Psoas muscle (tissue), 8 donors: ENCODE measurements around the gene VAMP8. TPM values are rescaled to one million over a fixed set of nuclear protein-coding genes. Genes with fewer than 3 reads are reported as not detected.

Source experiments
- ATAC-seq, 4 donors: fragments of 200-7000 bp; cut with Tn5 transposase; one replicate each; pipeline ENCODE4 v1.9.1; 2020; ENCODE audit warnings: moderate library complexity in 3 of 4, mild to moderate bottlenecking in 2 of 4
- DNase-seq, 2 donors: peaks; one replicate each; pipeline ENCODE4 v3.0.0-alpha.2; 2020
- H3K27ac ChIP-seq: fragments of 200-600 bp; one replicate; pipeline ENCODE4 v1.8.0; 2022
- H3K27me3 ChIP-seq, 3 donors: fragments of 200-600 bp in 1 of 3; one replicate each; pipeline versions ENCODE4 v1.6.1 to v1.8.0; 2013 to 2022; ENCODE audit warnings: low read length in 2 of 3, mild to moderate bottlenecking in 2 of 3, moderate library complexity in 1 of 3; ENCODE audit not compliant: insufficient read depth in 3 of 3
- H3K36me3 ChIP-seq, 2 donors: fragments of 200-600 bp in 1 of 2; one replicate each; pipeline versions ENCODE4 v1.6.1 to v1.8.0; 2013 to 2022; ENCODE audit warnings: low read depth in 1 of 2, mild to moderate bottlenecking in 1 of 2, moderate library complexity in 1 of 2; ENCODE audit not compliant: insufficient read depth in 1 of 2
- H3K4me1 ChIP-seq: fragments of 200-600 bp; one replicate; pipeline ENCODE4 v1.8.0; 2022
- H3K4me3 ChIP-seq: fragments of 200-600 bp; one replicate; pipeline ENCODE4 v1.8.0; 2022; ENCODE audit warnings: mild to moderate bottlenecking
- H3K9me3 ChIP-seq: fragments of 200-600 bp; one replicate; pipeline ENCODE4 v1.8.0; 2022
- CTCF ChIP-seq: fragments of 200-600 bp; IDR thresholded peaks from one replicate; pipeline ENCODE4 v1.8.0; 2022; ENCODE audit warnings: antibody characterized with exemption
- WGBS, 3 donors: extraction: QIAGEN DNeasy Blood & Tissue Kit; methylation state at CpG; one replicate each; pipeline versions ENCODE4 v1.1.6 to v1.1.7; 2013; 5-methylcytosine and 5-hydroxymethylcytosine counted together
- intact Hi-C, 2 donors: fragments of 100-400 bp; cut with DNase I; formaldehyde crosslinking; loops; one replicate each; pipeline versions ENCODE4 v1.11.0 to v1.14.2; 2022
- polyA plus RNA-seq, 3 donors: library from polyadenylated mRNA; stranded (reverse); fragments of 200-250 nt; gene quantifications; one replicate each; pipeline ENCODE4 v1.2.3, GENCODE V29; 2013
- total RNA-seq, 4 donors: library from RNA; stranded (reverse); fragmentation: NEBNext Ultra II Directional in 2 of 4; extraction: Animal tissue kit (Norgen Biotek cat#: 25700) in 2 of 4; gene quantifications; one replicate each; pipeline versions ENCODE4 v1.2.1 to v1.2.4, GENCODE V29; 2021 to 2023
- donor health status: healthy with polysubstance abuse.
- donor health status: DM: no; HTN: no; CAD: no; lungs with moderate emphysema.
- donor health status: Bipolar disorder and iron deficiency.
- donor health status: healthy.
- donor health status: DM: yes; HTN: yes; CAD: no.
- donor health status: DM: no; HTN: no; CAD: no.
- donor health status: DM: no; HTN: no; CAD: no.
- donor health status: DM: yes; HTN: yes; CAD: no.

The VAMP8 gene
- total and polyA plus RNA-seq, 7 donors: 11.7 to 25.4 (median 15.7) TPM

- no peak for TF ChIP-seq CTCF
- DNase-seq (peak; percentile 2 to 15), ATAC-seq (no peak)
- Histone ChIP-seq H3K4me1 (peaks cover 44% of the 10 kb centered on the region), H3K4me3 (peak overlapping the region; percentile 82), H3K9me3 (no peaks in the 10 kb centered on the region), H3K27ac (peak overlapping the region; percentile 93), H3K27me3 (no peaks in the 10 kb centered on the region), H3K36me3 (peaks cover 3 to 53% of the 10 kb centered on the region in 2 donors)
- WGBS, 3 donors: 53 to 64% (median 54%) methylated on average over 3 of the region's 3 CpGs
- intact Hi-C loops: loop anchor here (5.0 kb wide), 1 partner anchor 34 kb away; the partner anchor contains the start of gene GGCX (in 2 of the 2)
Measured at GRCh38 chr2:85596486-85597143, 19.2 kb downstream of the VAMP8 start.

DNA sequence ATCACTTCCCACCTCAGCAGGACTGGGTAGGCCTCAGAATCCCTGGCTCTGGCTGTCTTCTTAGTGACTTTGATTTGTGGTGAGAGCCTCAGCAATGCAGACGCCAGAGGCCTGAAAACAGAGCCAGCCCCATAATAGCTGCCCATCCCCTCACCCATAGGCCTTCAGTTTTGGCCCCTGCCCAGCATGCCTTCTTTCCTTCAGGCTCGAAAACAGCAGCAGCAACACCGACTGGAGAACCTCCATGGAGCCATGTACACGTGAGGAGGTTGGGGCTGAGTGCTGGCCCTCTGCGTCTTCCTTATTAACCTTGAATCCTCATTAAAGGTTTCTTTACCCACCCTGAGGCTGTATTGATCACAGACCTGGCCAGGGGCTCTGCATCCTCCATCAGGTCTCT, 19.9 kb downstream of the VAMP8 start:
- DNase-seq: no peak
- Histone ChIP-seq H3K9me3 (no peaks in the 10 kb centered on the region), H3K27me3 (no peaks in the 10 kb centered on the region), H3K4me1 (peaks cover 42% of the 10 kb centered on the region), H3K4me3 (peak overlapping the region; percentile 82), H3K36me3 (peaks cover 3 to 53% of the 10 kb centered on the region in 2 donors), H3K27ac (peak overlapping the region; percentile 9)
- ATAC-seq: no peak
- intact Hi-C loops: loop anchor here (5.0 kb wide), 1 partner anchor 35 kb away; the partner anchor contains the start of gene GGCX (in 2 of the 2)
- WGBS, 3 donors: 32 to 69% (median 46%) methylated on average over 5 of the region's 5 CpGs
- TF ChIP-seq CTCF: no peak

DNA sequence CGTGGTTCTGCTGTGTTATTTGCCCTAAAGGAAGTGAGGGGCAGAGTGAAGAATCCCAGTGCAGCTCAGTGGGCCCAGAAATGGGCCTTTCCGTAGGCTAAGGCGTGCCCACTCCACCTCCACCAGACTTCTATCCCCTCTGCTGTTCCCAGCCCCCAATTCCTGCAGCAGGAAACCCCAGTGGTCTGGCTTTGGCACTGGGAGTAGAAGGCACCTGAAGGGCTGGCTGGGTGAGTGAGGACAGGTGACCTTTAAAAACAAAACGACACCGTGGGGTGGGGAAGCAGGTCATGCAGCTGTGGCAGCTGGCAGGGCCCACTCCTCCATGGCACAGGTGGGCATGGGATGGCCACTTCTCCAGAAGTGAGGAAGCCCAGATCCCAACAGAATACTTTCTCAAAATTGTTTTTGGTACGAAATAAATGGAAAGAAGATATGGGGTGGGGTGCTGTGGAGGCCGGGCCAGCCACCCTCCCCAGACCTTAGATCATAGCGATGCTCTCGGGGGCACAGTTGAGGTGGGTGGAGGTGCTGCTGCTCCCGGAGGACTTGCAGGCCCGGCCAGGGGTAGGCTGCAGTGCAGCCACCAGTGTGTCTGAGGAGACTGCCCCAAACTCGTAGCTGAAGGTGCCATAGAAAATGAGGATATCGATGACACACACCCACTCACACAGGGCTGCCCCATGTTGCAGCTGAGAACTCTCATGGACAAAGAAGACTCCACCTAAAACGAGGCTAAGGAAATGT, 21.4 kb downstream of the VAMP8 start:
- DNase-seq (peak in 1 of 2 donors; percentile 26), ATAC-seq (no peak)
- WGBS, 3 donors: 61 to 69% (median 62%) methylated on average over 14 of the region's 14 CpGs
- H3K4me3 ChIP-seq: no peak overlapping the region
- H3K36me3 ChIP-seq: peaks cover 3 to 49% of the 10 kb centered on the region in 2 donors
- H3K27me3 ChIP-seq: no peaks in the 10 kb centered on the region
- peaks cover 45% of the 10 kb centered on the region for H3K4me1 ChIP-seq
- H3K27ac ChIP-seq: no peak overlapping the region
- no peaks in the 10 kb centered on the region for H3K9me3 ChIP-seq
- intact Hi-C loops: loop anchor here (5.0 kb wide), 1 partner anchor 36 kb away; the partner anchor contains the start of gene GGCX (in 2 of the 2)
- TF ChIP-seq CTCF: no peak

GRCh38 chr2:85599468-85600234, 22.3 kb downstream of the VAMP8 start:
- Histone ChIP-seq H3K36me3 (peaks cover 3 to 49% of the 10 kb centered on the region in 2 donors), H3K4me3 (no peak overlapping the region), H3K9me3 (no peaks in the 10 kb centered on the region), H3K27me3 (no peaks in the 10 kb centered on the region), H3K27ac (peak overlapping the region; percentile 13), H3K4me1 (peaks cover 48% of the 10 kb centered on the region)
- DNase-seq (peak in 1 of 2 donors; percentile 48), ATAC-seq (no peak)
- intact Hi-C loops: loop anchor here (2.0 to 5.0 kb wide), 2 partner anchors 15 to 37 kb away; partner anchors contain the start of gene GGCX (in 2 of the 2)
- no peak for TF ChIP-seq CTCF
- WGBS, 3 donors: 58 to 72% (median 62%) methylated on average over 14 to 17 of the region's 17 CpGs
